Measurements from ENCODE around the gene UNC119. TPM values are rescaled to one million over a fixed set of nuclear protein-coding genes. Genes with fewer than 3 reads are reported as not detected.

The UNC119 gene
- total RNA-seq, 4 donors from 2014 or later, result 15.7 to 26.5 (median 20.8) TPM

DNA sequence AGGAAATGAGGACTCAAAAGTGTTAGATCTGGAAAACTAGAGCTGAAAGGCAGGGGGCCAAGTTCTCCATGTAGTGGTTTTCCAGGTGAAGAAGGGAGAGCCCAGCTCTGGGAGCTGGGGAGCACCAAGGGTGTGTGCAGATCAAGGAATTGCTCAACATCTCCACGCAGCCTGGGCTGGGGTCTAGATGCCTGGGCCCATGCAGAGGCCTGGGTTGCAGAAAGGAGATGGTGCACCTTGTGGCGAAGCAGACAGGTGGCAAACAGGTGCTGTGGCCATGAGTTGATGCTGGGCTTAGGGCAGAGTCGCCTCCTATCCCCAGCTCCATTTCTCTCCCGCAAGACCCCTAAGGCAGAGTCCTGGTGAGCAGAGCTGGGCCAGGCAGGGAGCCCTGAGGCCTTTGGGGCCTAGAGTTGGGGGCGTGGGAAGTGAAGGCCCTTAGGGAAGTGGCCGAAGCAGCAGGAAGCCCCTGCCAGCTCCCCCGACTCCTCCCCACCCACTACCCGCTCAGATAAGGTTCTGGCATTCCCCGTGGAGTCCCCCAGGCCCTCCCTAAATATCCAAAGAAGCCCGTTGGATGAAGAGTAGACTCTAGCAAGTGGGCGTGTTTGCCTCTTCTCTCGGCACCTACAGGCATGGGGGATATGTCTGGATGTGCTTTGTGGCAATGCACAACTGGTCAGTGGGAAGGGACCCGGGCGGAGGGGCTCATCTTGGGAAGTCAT is 45.5 kb downstream of the UNC119 start:
- TF ChIP-seq, protein P1, sequence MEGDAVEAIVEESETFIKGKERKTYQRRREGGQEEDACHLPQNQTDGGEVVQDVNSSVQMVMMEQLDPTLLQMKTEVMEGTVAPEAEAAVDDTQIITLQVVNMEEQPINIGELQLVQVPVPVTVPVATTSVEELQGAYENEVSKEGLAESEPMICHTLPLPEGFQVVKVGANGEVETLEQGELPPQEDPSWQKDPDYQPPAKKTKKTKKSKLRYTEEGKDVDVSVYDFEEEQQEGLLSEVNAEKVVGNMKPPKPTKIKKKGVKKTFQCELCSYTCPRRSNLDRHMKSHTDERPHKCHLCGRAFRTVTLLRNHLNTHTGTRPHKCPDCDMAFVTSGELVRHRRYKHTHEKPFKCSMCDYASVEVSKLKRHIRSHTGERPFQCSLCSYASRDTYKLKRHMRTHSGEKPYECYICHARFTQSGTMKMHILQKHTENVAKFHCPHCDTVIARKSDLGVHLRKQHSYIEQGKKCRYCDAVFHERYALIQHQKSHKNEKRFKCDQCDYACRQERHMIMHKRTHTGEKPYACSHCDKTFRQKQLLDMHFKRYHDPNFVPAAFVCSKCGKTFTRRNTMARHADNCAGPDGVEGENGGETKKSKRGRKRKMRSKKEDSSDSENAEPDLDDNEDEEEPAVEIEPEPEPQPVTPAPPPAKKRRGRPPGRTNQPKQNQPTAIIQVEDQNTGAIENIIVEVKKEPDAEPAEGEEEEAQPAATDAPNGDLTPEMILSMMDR (IDR thresholded peaks at IDR 0.05; ENCODE audit: low read depth), result no peak

DNA sequence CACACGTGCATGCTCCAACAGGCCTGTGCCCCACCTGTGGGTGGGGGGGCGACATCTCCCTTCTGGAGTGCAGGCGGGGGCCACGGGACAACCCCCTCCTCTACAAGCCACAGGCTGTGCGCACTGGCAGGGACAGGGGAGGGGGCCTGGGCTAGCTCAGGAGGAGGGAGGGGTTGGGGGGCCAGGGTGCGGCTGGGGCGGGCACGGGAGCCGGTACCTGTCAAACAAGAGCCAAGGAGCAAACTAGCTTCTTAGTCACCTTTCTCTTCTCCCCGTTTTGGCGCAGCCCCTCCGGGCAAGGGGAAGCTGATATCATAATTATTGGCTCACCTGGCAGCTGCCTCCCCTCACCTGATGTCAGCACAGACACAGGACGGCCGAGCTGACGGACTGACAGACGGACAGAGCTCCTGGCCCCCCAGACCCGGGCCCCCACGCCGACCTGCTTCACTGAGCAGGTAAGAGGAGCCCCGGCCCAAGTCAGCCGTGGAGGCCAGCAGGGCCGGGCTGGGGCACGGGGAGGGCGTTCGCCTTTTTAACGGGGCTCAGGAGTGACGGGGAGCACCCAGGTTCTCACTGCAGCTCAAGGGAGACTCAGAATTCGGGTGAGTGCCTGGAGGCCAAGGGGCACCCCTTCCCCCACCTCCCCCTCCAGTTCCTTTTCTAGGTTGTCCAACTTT is 46.3 kb downstream of the UNC119 start, which contains the start of gene FOXN1:
TSS of gene FOXN1 (plus strand) at position 363 of the 680 bp plus-strand sequence. CDS start 17,622 bp downstream, outside the sequence.
- TF ChIP-seq, protein P1 (IDR thresholded peaks at IDR 0.05; ENCODE audit: low read depth), result no peak

DNA sequence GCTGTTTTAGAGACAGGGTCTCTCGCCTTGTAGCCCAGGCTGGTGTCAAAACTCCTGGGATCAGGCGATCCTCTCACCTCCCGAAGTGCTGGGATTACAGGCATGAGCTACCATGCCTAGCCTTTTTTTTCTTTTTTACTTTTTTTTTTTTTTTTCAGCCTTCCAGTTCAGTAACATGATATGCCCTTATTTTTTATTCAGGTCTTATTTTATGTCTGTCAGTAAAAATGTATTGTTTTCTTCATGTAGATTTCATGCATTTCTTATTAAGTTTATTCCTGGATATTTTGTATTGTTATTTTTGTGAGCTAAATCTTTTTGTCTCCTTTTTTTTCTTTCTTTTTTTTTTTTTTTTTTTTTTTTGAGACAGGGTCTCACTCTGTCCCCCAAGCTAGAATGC is 49.0 kb downstream of the UNC119 start:
- TF ChIP-seq, protein P1 (IDR thresholded peaks at IDR 0.05; ENCODE audit: low read depth), result no peak

DNA sequence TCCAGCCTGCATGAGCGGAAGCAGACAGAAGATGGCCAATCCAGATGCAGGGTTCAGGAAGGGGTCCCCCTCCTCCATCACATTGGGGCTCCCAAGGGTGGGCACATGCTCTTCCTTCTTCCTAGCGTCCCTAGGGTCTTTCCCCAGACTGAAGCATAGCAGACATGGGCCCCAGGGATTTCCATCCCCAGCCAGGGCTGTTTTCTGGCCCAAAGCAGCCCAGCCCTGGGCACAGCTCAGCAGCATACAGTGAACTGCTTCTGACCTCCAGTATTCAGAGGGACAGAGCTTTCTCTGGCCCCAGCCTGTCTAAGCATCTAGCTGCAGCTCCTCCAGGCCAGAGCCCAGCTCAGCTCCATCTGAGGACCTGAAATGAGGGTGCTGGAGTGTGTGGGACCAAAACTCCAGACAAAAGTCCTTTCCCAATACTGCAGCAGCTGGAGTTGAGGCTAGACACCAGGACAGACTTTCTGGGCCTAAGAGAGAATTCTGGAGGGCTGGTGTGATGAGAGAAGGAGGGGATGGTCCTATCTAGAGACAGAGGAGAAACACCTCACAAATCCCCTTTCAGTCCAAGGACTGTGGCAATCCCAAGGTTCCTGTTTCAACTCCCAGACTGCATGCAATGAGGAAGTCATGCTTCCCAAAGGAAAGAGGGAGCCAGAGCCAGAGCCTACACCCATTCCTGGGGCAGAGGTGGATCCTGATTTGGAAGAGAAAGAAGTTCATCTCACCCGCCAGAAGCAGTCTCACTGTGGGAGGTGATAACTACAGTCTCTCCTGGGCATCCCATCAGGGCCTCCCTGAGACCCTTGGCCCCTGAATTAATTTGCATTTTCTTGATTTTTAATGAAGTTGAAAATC is 50.8 kb downstream of the UNC119 start:
- TF ChIP-seq, protein P1 (IDR thresholded peaks at IDR 0.05; ENCODE audit: low read depth), result no peak

DNA sequence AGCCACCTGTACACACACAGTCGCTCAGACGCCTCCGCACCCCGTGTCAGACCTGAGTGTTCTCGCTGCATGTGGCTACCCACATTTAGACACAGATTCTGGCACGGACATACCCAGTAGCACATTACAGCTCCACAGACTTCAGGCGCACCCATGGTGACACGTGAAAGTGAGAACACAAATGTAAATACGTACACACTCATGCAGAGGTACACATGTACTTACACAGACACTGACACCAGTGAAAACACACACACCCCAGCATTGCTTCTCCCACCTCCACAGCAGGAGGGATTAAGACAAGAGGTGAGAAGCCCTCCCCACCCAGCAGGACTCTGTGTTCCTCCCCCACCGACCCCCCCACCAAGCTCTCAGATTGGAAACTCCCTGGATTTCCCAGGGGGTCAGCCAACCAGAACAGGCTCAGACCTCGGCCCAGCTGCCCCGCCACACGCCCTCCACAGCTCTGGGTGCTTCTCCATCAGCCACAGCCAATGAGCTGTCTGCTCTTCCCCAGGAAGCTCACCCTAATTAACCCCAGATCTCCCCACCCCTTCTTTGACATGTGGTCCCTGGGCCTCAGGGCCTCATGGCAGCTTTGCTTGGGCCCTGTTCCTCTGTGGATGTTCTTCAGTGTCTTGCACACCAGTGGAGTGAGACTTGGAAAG is 51.6 kb downstream of the UNC119 start:
- TF ChIP-seq, protein P1 (IDR thresholded peaks at IDR 0.05; ENCODE audit: low read depth), result no peak

DNA sequence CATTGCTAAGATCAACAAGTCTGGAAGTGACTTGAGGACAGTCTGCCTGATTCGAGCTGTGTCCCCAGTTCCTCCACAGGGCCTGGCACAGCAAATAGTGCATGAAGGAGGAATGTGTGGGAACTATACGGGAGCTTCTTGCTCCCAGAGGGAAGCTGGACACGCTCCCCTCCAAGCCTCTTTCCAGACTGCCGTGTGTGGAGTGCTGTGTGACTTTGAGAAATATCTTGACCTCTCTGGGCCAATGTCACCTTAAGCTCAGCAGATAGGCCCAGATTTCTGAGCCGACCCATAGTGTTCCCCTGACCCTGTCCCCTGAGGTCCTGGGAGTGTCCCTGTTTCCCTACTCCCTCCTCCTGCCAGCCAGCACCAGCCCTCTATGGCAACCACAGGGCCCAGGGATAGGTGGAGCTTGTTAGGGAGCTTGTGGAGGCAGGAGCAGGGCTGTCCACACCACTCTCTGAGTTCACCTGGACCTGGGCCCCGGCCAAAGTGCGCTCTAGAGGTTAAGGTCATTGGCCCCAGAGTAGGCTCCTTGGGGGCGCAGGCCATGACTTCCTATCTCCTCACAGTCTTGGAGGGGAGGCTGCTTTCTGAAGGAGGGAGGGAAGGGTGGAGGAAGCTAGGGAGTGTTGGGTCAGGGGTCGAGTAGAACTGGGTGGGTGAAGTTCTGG is 52.6 kb downstream of the UNC119 start:
- TF ChIP-seq, protein P1 (IDR thresholded peaks at IDR 0.05; ENCODE audit: low read depth), result no peak

Measured in subcutaneous adipose tissue (tissue), 4 donors.